T-helper 2 cell treated with Interferon-gamma antibody and Interleukin-4, amounts not matched to agents 5 μg/mL and 100 μg/mL, for 36 hours (primary cell): Measurements from ENCODE around the gene GPRASP1.
"Not testable (repeated sequence)": the region's sequence is repeated elsewhere in the genome, so short reads cannot be mapped to it uniquely, and the experiment has no call there.

ENCODE experiments used
- DNase-seq: peaks from one replicate; pipeline ENCODE4 v3.0.0; 2021; ENCODE audit warnings: low spot score
- H3K27ac Mint-ChIP-seq: one replicate; pipeline ENCODE4 v1.8.0; 2021; ENCODE audit warnings: mild to moderate bottlenecking, mixed read lengths
- H3K27me3 Mint-ChIP-seq: one replicate; pipeline ENCODE4 v1.8.0; 2021; ENCODE audit warnings: low read depth, mixed read lengths
- H3K36me3 Mint-ChIP-seq: one replicate; pipeline ENCODE4 v1.8.0; 2021; ENCODE audit warnings: low read depth, mixed read lengths
- H3K4me1 Mint-ChIP-seq: one replicate; pipeline ENCODE4 v1.8.0; 2021; ENCODE audit warnings: low read depth, mixed read lengths
- H3K4me3 Mint-ChIP-seq: one replicate; pipeline ENCODE4 v1.8.0; 2022; ENCODE audit warnings: mild to moderate bottlenecking, moderate library complexity, mixed read lengths
- H3K9me3 Mint-ChIP-seq: one replicate; pipeline ENCODE4 v1.8.0; 2021; ENCODE audit warnings: mixed read lengths

The GPRASP1 gene

DNA sequence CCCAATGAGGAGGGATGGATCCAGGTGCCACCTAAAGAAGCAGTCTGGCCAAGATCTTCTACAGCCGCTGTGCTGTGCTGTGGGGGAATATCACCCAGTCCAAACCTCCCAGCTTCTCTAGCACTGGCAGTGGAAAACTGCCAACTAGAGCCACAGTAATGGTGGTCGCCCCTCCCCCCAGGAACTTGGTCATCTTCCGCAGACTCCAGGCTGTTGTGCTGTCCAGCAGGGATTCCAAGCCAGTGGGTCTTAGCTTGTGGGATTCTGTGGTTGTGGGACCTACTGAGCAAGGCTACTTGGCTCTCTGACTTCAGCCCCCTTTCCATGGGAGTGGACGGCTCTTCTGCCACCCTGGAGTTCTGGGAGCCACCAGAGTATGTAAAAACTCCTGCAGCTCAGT, 18.2 kb downstream of the GPRASP1 start:
- H3K4me3 Mint-ChIP-seq: no peak overlapping the region
- H3K27ac Mint-ChIP-seq: no peak overlapping the region
- H3K27me3 Mint-ChIP-seq: no peaks in the 10 kb centered on the region
- DNase-seq: no peak
- peaks cover 16% of the 10 kb centered on the region for H3K9me3 Mint-ChIP-seq
- no peaks in the 10 kb centered on the region for H3K4me1 Mint-ChIP-seq
- H3K36me3 Mint-ChIP-seq: peaks cover 3% of the 10 kb centered on the region

GRCh38 chrX:102672856-102673255, 21.6 kb downstream of the GPRASP1 start:
- Mint-ChIP-seq H3K27ac (no peak overlapping the region), H3K27me3 (no peaks in the 10 kb centered on the region), H3K36me3 (no peaks in the 10 kb centered on the region), H3K4me1 (no peaks in the 10 kb centered on the region), H3K9me3 (peaks cover 4% of the 10 kb centered on the region), H3K4me3 (no peak overlapping the region)
- no peak for DNase-seq

- not testable (repeated sequence) for H3K36me3 Mint-ChIP-seq, H3K9me3 Mint-ChIP-seq, H3K4me3 Mint-ChIP-seq, DNase-seq, H3K27me3 Mint-ChIP-seq, H3K4me1 Mint-ChIP-seq, H3K27ac Mint-ChIP-seq
Observed at GRCh38 chrX:102677479-102677878, 26.2 kb downstream of the GPRASP1 start.

DNA sequence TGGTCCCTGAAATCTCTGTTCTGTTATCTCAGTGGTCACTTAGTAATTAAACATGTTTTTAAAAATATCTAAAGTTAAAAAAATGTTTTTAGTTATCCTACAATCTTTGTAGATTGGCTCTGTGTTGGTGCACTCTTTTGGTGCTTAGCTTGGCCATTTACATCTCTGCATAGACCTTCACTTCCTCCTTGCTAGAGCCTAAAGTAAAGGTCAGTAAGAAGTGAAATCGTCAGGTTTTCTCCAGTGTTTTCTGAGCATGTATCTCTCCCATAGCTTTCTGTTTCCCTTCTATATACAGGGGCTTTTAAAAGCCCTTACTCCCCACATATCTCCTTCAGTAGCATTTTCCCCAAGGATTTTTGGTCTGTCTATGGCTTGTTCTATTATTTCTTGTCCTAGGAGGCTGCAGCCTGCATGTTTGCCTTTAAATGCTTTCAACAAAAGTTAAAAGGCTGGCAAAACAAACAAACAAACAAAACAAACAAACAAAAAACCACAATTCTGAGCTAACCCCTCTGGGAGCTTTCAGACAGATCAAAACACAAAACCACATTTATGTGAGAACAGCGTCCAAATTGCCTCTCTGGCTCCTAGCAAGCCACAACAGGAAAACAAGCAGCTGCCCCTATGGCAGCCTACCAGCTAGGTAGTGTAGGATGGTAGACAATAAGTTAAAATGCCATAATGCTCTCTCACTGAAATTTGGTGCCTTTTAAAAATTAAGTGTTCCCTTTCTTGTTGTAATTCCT, 33.7 kb downstream of the GPRASP1 start:
- Mint-ChIP-seq H3K9me3 (peaks cover 6% of the 10 kb centered on the region), H3K4me1 (no peaks in the 10 kb centered on the region), H3K4me3 (no peak overlapping the region), H3K27me3 (no peaks in the 10 kb centered on the region), H3K36me3 (no peaks in the 10 kb centered on the region), H3K27ac (no peak overlapping the region)
- no peak for DNase-seq

GRCh38 chrX:102694749-102695148, 43.5 kb downstream of the GPRASP1 start:
- DNase-seq: no peak
- no peaks in the 10 kb centered on the region for H3K4me1 Mint-ChIP-seq
- no peaks in the 10 kb centered on the region for H3K9me3 Mint-ChIP-seq
- no peaks in the 10 kb centered on the region for H3K27me3 Mint-ChIP-seq
- no peaks in the 10 kb centered on the region for H3K36me3 Mint-ChIP-seq
- no peak overlapping the region for H3K27ac Mint-ChIP-seq
- no peak overlapping the region for H3K4me3 Mint-ChIP-seq

DNA sequence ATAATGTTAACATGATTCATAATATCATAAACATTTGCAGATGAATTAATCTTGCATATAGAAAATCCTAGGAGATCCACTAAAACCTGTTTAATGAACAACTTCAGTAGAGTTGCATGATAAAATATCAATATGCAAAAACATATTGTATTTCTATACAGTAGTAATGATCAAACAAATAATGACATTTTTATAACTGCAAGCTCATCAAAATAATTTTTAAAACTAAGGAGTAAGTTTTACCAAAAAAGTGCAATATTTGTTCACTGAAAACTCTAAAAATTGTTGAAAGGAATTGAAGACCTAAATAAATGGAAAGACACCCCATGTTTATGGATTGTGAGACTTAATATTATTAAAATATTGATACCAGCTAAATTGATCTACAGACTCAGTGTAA, 45.0 kb downstream of the GPRASP1 start:
- Mint-ChIP-seq H3K4me3 (no peak overlapping the region), H3K27me3 (no peaks in the 10 kb centered on the region), H3K4me1 (no peaks in the 10 kb centered on the region), H3K36me3 (no peaks in the 10 kb centered on the region), H3K9me3 (no peaks in the 10 kb centered on the region), H3K27ac (no peak overlapping the region)
- no peak for DNase-seq

DNA sequence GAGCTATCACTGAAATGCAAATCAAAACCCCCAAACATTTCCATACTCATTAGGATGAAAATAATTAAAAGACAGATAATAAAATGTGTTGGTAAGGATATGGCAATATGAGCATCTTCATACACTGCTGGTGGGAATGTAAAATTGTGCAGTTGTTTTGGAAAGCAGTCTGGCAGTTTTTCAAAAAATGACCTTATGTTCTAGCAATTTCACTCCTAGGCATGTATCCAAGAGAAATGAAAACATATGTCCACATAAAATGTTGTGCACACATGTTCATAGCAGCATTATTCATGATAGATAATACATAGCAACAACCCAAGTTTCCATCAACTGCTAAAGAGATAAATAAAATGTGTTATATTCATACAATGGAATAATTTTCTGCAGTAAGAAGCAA, 46.2 kb downstream of the GPRASP1 start:
- Mint-ChIP-seq H3K4me3 (no peak overlapping the region), H3K4me1 (no peaks in the 10 kb centered on the region), H3K27me3 (no peaks in the 10 kb centered on the region), H3K27ac (no peak overlapping the region), H3K9me3 (no peaks in the 10 kb centered on the region), H3K36me3 (no peaks in the 10 kb centered on the region)
- no peak for DNase-seq
